SKM-1 treated with dmso at 0.1 percent for 144 hours (cell line): ENCODE results near the gene DSG3.

ENCODE experiments used
- DNase-seq: peaks from one replicate; lab custom pipeline; 2025; ENCODE audit not compliant: unreplicated experiment; lab: John Stamatoyannopoulos, UW

Gene DSG3, protein sequence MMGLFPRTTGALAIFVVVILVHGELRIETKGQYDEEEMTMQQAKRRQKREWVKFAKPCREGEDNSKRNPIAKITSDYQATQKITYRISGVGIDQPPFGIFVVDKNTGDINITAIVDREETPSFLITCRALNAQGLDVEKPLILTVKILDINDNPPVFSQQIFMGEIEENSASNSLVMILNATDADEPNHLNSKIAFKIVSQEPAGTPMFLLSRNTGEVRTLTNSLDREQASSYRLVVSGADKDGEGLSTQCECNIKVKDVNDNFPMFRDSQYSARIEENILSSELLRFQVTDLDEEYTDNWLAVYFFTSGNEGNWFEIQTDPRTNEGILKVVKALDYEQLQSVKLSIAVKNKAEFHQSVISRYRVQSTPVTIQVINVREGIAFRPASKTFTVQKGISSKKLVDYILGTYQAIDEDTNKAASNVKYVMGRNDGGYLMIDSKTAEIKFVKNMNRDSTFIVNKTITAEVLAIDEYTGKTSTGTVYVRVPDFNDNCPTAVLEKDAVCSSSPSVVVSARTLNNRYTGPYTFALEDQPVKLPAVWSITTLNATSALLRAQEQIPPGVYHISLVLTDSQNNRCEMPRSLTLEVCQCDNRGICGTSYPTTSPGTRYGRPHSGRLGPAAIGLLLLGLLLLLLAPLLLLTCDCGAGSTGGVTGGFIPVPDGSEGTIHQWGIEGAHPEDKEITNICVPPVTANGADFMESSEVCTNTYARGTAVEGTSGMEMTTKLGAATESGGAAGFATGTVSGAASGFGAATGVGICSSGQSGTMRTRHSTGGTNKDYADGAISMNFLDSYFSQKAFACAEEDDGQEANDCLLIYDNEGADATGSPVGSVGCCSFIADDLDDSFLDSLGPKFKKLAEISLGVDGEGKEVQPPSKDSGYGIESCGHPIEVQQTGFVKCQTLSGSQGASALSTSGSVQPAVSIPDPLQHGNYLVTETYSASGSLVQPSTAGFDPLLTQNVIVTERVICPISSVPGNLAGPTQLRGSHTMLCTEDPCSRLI

DNA sequence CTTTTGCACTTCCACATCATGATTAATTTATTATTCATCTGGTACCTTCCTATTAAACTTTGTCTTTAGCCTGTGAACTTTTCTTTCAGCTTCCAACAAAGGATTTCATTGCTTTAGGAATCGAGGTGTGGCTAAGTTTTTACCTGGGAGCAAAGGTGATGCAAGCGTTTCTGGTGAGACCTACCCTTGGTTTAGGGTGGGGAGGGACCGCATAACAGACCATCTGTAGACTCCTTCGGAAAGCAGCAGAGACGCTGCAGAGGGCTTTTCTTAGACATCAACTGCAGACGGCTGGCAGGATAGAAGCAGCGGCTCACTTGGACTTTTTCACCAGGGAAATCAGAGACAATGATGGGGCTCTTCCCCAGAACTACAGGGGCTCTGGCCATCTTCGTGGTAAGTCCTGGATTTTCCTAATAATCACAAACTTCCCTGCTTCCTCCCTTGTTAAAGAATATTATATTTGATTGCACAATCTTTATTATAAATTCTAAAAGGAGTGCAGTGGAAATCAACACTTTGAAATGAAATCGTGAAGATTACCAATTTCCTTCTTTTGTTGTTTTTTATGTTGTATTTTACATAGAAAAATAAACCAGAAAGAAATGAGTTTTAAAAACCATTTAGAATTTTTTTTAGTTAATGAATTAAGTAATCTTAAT, at the start of gene DSG3:
Gene DSG3, plus strand, starts transcription at position 212 of the 662 bp plus-strand sequence. Its CDS starts 137 bp downstream, at position 349.
- DNase-seq = no peak

DNA sequence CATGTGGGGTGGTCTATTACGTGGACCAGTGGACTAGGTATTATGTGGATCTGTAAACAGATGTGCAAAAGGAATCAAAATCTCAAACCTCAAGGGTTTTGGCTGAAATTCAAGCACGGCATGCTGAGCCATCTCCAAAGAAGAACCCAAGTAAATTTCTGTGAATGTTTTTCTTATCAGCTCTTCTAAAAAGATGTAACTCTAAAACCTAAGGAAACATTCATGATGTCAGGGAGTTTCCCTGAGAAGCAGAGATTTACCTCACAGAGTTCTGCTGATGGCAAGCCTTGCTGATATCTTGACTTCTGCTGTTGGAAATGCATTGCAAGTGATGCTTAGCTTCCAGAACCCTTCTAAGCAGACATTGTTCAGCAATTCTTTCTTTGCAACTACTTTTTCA, 49.4 kb upstream of the DSG3 start:
- no peak for DNase-seq

DNA sequence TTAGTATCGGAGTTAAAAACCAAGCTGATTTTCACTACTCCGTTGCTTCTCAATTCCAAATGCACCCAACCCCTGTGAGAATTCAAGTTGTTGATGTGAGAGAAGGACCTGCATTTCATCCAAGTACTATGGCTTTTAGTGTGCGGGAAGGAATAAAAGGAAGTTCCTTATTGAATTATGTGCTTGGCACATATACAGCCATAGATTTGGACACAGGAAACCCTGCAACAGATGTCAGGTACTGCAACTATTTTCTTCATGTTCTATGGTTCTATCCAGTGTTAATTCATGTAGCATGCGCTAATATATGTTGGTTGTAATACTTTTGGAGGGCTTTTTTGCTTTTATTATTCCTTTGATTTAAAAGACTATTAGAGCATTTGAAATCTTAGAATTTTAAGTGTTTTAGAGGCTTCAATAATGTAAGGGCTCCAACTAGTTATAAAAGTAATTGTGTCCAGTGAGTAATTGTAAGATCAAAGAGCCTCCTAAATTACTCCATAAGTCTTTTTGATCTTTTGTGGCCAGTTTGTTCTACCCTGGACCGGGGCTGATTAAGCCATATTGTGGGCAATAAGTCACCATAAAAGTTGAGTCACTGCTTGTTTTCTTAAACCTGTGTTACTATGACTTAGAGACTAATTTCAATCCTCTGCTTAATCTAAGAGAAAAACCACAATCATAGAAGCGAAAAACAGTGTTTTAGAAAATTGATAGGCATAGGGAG, 48.1 kb upstream of the DSG3 start:
- DNase-seq = peak; percentile 37

DNA sequence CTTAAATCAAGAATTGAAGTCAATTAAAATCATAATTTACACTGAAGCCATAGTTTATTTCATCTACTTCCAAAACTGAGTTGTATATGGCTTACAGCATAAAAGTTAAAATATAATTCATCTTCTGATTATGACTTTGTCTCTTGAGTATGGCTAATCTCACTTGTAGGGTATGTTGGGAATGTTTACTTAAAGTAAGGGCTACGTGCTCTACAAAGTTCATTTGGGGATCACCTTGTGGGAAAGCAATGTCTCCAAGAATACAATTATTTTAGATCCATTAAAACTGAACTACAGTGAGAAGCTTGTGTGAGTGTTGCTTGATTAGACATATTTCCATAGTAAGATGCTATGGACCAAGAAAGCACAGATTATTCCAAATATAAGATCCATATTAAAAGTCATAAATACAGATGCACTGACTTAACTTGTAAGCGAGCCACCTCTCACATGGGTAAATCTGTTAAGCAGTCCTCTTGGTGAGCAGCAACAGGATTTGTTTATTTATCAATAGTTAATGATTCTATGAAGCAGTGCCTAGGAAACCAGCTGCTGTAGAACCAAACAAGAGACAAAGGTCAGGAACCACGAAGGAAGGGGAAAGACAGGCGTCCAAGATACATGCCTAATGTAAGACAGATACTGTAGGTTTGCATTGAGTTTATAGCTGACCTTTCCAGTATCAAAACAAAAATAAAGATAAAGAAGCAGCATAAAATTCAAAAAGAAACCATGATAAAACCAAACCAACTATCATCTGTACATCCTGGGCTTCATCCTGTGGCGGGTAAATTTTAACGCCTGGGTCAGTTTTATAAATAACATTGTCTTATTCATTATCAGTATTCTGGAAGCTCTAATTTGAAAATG, 46.1 kb upstream of the DSG3 start:
- no peak for DNase-seq

DNA sequence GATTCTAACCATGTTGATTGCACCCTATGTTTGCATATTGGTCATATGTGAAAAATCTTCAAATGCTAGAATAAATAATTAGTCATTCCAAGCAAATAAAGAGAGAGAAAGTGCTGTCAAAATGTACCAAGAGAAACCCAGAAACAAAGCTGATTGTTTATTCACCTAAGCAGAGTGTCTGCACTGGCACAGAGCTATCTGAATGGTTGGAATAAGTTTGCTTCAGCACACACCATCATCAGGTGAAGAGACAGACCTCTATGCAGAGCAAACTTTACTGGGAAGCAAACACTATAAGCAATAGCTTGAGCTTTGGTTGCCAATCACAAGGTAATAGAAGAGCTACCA, 45.5 kb upstream of the DSG3 start:
- no peak for DNase-seq

DNA sequence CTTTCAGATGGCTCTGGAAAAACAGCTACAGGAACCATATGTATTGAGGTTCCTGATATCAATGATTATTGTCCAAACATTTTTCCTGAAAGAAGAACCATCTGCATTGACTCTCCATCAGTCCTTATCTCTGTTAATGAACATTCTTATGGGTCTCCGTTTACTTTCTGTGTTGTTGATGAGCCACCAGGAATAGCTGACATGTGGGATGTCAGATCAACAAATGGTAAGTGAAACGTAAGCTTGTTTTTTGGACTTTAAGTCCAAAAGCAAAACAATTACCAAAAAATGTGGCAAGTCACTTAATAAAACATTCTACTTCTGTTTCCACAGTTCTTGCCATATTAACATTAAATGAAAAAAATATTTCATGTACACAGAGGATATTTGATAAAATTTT, 44.1 kb upstream of the DSG3 start:
- no peak for DNase-seq

DNA sequence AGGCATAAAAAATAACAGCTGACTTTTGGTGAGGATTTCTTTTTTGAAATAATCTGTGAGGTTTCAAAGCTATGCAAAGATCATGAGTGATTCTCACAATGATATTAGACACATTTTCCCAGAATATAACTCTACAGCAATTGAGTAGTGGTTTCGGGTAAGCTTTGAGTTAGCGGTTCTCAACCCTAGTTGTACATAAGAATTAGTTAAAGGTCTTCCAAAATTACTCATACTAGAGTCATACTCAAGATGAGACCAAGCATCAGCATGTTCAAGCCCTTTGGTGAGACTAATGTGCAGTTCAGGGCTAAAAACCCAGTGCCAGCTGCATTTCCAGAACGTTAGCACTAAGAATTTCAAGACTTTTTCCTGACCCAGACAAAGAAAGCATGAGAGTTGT, 39.9 kb upstream of the DSG3 start:
- no peak for DNase-seq

DNA sequence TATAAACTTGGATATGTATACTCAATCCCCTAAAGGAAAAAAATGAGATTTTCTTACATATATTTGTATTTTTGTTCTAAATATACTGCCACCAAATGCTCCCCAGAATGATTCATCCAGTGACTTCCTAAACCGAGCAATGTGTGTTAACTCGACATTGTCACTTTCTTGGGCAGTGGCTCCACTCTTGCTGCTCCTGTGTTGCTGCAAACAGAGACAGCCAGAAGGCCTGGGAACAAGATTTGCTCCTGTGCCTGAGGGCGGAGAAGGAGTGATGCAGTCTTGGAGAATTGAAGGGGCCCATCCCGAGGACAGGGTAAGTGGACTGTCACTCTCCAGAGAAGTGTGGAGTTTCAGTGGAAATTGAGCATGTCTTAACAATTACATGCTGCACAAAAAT, 38.3 kb upstream of the DSG3 start:
- no peak for DNase-seq

DNA sequence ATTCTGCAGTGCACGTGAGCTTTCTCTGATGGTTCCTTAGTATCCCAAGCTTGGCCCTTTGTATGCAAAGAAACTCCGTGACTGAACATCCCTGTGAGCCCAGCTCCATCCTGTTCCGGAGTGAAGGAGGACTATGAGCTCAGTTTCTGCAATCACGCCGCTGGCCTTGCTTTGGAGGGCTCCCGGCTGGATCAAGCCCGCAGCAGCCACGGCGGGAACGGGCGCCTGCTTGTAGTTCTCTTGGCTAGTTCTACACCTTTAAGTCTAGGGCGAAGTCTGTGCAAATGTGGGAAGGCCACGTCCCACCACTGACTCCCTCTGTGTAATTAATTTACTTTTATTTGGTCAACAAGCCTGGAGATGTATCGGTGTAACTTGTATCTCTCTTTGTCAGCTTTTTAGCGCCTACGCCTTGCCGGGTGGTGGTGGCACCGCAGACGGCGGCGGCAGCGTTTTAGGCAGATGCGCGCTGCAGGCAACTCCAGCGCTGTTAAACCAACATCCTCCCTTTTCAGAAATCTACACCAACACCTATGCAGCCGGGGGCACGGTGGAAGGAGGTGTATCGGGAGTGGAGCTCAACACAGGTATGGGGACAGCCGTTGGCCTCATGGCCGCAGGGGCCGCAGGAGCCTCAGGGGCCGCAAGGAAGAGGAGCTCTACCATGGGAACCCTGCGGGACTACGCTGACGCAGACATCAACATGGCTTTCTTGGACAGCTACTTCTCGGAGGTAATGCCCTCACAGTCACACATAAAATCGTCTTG, 36.6 kb upstream of the DSG3 start:
- no peak for DNase-seq

DNA sequence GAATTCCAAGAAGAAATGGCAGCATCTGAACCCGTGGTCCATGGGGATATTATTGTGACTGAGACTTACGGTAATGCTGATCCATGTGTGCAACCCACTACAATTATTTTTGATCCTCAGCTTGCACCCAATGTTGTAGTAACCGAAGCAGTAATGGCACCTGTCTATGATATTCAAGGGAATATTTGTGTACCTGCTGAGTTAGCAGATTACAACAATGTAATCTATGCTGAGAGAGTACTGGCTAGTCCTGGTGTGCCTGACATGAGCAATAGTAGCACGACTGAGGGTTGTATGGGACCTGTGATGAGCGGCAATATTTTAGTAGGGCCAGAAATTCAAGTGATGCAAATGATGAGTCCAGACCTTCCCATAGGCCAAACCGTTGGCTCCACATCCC, 34.4 kb upstream of the DSG3 start:
- no peak for DNase-seq

DNA sequence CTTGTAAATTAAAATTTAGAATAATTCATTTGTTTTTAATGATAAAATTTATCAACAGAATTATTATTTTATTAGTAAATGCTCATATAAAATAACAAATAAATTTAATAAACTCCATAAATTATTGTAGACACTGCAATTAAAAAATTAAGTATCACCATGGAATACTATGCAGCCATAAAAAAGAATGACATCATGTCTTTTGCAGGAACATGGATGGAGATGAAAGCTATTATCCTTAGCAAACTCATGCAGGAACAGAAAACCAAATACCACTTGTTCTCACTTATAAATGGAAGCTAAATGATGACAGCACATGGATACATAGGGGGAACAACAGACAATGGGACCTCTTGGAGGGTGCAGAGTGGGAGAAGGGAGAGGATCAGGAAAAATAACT, 29.7 kb upstream of the DSG3 start:
- no peak for DNase-seq

DNA sequence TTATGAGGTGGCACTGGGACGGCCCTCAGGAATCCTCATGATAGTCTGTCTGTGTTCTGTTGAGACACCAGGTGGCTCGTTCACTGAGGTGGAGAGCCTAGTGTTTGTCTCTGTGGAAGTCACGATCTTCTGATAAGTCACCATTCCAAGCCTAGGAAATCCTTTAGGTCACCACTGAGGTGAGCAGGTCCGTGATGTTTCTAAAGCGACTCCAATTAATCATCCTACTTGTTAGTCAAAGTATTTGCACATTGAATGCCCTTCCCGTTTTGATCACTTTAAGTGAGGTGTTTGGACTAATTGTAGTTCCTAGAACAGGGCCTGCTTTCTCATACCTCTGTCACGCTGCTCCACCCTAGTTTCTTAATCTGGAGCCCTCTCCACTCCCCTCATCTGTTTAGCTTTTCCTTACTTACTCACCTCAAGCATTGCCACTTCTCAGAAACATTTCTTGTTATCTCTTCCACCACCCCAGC, 28.0 kb upstream of the DSG3 start:
- no peak for DNase-seq

DNA sequence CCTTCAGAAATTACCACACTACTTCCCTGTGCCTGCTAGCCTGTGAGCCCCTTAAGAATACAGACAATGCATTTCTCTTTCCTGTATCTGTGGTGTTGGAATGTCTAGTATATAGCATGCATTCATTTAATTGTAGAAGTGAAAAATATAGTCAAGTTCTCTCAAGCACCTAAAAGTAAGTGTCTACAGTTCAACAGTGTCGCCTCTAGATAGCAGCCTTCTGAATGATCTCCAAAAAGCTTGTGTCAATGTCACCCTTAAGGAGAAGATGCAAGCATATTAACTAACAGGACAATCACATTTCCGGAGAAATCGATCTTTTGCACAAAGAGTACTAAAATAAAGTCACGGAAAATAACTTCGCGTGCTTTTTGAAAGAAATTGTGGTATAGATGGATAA, 27.5 kb upstream of the DSG3 start:
- DNase-seq = no peak

DNA sequence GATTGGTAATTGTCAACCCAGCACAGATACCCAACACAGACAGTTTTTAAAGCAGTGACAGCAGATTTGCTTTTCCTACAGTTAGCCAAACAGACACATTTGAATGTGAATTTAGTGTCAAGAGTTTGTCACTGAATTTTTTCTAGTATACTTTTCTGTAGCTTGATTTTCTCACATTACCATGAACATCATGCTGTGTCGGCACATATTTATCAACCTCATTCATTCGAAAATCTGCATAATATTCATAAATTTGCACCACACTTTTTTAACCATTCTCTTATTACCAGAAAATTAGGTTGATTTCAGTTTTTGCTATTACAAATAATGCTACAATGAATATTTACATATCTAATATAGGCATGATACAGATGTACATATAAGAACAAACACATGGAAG, 27.0 kb upstream of the DSG3 start:
- no peak for DNase-seq

DNA sequence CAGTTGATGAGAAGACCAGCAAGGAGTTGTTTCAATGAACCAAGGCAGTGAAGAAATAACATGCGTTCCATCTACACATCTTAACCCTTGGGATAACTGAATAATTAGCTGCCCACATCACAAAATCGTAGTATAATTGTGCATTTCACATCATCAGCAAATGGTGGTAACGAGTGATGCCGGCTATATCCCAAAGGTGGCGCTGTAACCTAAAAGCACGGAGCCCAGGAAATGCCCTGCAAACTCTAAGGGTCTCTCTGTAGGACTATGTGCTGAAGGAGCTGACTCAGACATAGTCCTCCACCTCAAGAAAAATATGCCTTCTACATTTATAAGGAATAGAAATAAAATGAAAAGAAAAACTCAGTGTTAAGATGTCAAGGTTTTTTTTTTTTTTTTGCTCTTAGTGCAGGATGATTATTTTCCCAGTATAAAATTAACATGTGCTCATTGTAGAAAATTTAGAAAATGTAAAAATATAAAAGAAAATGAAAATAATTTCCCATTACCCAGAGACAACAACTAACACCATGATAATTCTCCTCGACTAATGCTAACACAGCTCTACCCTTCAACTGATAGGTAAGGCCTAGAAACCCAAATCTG, 23.1 kb upstream of the DSG3 start:
- DNase-seq = peak; percentile 36

DNA sequence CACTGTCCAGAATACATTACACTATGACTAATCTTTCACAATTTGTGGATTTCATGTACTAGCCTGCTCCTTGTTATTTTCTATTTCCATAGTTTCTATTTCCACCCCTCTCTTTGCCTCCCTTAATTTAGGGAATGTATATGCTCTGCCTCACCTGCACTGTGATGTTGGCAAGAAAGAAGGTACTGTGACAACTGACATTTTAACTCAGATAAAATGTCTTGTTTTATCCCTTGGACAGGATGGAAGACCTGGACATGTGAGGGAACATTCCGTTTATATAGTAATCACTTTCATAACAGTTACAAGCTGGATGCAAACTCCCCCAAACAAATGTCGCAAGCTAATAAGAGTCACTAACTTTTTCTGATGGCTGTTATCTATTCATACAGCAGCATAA, 21.5 kb upstream of the DSG3 start:
- DNase-seq = no peak

DNA sequence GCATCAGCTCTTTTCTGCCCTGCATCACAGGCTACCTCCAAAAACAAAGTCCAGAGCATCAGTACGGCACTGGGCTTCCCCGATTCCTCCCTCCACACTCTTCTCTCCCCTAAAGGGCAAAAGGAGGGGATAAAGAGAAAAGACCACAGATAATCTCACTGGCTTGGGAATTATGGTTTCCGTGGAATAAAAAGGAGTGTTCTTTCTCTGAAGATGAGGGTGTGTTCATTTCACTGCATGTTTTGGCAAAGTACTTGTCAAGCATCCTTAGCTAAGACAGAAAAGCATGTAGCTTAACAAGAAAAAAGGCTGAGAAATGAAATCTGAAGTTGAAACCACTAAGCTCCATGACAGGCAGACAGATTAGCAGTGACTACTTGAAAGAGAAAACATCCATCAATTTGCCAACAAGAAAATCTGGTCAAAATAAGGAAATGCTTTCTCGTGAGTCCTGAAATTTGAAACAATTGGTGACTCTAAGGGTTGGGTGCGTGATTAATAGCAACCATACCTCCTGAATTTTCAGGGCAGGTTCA, 20.6 kb upstream of the DSG3 start:
- no peak for DNase-seq

DNA sequence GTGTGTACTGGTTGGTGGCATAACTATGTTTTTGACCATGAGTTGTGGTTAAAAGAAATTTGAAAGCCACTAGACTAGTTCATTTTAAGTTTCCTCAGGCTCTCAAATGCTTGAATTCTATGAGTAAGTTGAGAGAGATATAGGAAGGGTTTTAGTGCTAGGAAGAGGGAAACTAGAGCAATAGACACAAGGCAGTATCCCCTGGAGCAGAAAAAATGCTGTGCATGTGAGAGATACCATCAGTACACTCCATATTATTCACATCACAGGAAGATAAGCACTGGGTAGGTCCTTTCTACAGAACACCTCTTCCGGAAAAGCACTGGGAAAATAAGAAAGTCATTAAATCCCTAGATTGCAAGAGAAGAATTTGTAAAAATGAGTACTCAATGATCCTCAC, 19.3 kb upstream of the DSG3 start:
- no peak for DNase-seq
